ENCODE results near the gene UBALD2. TPM values are rescaled to one million over a fixed set of nuclear protein-coding genes. Genes with fewer than 3 reads are reported as not detected.

The UBALD2 gene
- total RNA-seq, 1 experiment from 2014 or later, result 30.3 TPM

DNA sequence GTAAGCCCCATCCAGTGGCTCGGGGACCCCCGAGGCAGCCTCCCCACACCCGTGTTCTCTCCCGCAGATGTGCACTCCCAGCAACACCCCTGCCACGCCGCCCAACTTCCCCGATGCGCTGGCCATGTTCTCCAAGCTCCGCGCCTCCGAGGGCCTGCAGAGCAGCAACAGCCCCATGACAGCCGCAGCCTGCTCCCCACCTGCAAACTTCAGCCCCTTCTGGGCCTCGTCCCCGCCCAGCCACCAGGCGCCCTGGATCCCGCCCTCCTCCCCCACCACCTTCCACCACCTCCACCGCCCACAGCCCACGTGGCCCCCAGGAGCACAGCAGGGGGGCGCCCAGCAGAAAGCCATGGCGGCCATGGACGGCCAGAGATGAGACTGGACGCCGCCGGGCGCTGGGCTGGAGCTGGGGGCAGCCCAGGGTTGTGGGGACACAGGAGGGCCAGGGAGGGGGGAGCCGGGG is 5.0 kb downstream of the UBALD2 start (continued):
- TF ChIP-seq, protein P1, sequence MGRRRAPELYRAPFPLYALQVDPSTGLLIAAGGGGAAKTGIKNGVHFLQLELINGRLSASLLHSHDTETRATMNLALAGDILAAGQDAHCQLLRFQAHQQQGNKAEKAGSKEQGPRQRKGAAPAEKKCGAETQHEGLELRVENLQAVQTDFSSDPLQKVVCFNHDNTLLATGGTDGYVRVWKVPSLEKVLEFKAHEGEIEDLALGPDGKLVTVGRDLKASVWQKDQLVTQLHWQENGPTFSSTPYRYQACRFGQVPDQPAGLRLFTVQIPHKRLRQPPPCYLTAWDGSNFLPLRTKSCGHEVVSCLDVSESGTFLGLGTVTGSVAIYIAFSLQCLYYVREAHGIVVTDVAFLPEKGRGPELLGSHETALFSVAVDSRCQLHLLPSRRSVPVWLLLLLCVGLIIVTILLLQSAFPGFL (CRISPR knock-in tag; IDR thresholded peaks at IDR 0.05; ENCODE audit: borderline replicate concordance), result no peak
- TF ChIP-seq, protein P2, sequence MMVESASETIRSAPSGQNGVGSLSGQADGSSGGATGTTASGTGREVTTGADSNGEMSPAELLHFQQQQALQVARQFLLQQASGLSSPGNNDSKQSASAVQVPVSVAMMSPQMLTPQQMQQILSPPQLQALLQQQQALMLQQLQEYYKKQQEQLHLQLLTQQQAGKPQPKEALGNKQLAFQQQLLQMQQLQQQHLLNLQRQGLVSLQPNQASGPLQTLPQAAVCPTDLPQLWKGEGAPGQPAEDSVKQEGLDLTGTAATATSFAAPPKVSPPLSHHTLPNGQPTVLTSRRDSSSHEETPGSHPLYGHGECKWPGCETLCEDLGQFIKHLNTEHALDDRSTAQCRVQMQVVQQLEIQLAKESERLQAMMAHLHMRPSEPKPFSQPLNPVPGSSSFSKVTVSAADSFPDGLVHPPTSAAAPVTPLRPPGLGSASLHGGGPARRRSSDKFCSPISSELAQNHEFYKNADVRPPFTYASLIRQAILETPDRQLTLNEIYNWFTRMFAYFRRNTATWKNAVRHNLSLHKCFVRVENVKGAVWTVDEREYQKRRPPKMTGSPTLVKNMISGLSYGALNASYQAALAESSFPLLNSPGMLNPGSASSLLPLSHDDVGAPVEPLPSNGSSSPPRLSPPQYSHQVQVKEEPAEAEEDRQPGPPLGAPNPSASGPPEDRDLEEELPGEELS (CRISPR knock-in tag; IDR thresholded peaks at IDR 0.05), result no peak
- TF ChIP-seq, protein P3, sequence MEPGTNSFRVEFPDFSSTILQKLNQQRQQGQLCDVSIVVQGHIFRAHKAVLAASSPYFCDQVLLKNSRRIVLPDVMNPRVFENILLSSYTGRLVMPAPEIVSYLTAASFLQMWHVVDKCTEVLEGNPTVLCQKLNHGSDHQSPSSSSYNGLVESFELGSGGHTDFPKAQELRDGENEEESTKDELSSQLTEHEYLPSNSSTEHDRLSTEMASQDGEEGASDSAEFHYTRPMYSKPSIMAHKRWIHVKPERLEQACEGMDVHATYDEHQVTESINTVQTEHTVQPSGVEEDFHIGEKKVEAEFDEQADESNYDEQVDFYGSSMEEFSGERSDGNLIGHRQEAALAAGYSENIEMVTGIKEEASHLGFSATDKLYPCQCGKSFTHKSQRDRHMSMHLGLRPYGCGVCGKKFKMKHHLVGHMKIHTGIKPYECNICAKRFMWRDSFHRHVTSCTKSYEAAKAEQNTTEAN (CRISPR knock-in tag; IDR thresholded peaks at IDR 0.05), result no peak
- TF ChIP-seq GRHL2 (CRISPR knock-in tag; IDR thresholded peaks at IDR 0.05; ENCODE audit: insufficient replicate concordance, severe bottlenecking) (no peak), ZNF416 (CRISPR knock-in tag; IDR thresholded peaks at IDR 0.05) (no peak), ZNF121 (CRISPR knock-in tag; IDR thresholded peaks at IDR 0.05) (no peak), ZNF396 (CRISPR knock-in tag; IDR thresholded peaks at IDR 0.05; ENCODE audit: borderline replicate concordance) (no peak)
- TF ChIP-seq, protein P4, sequence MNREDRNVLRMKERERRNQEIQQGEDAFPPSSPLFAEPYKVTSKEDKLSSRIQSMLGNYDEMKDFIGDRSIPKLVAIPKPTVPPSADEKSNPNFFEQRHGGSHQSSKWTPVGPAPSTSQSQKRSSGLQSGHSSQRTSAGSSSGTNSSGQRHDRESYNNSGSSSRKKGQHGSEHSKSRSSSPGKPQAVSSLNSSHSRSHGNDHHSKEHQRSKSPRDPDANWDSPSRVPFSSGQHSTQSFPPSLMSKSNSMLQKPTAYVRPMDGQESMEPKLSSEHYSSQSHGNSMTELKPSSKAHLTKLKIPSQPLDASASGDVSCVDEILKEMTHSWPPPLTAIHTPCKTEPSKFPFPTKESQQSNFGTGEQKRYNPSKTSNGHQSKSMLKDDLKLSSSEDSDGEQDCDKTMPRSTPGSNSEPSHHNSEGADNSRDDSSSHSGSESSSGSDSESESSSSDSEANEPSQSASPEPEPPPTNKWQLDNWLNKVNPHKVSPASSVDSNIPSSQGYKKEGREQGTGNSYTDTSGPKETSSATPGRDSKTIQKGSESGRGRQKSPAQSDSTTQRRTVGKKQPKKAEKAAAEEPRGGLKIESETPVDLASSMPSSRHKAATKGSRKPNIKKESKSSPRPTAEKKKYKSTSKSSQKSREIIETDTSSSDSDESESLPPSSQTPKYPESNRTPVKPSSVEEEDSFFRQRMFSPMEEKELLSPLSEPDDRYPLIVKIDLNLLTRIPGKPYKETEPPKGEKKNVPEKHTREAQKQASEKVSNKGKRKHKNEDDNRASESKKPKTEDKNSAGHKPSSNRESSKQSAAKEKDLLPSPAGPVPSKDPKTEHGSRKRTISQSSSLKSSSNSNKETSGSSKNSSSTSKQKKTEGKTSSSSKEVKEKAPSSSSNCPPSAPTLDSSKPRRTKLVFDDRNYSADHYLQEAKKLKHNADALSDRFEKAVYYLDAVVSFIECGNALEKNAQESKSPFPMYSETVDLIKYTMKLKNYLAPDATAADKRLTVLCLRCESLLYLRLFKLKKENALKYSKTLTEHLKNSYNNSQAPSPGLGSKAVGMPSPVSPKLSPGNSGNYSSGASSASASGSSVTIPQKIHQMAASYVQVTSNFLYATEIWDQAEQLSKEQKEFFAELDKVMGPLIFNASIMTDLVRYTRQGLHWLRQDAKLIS (CRISPR knock-in tag; IDR thresholded peaks at IDR 0.05; ENCODE audit: borderline replicate concordance), result no peak
- TF ChIP-seq, protein P5, sequence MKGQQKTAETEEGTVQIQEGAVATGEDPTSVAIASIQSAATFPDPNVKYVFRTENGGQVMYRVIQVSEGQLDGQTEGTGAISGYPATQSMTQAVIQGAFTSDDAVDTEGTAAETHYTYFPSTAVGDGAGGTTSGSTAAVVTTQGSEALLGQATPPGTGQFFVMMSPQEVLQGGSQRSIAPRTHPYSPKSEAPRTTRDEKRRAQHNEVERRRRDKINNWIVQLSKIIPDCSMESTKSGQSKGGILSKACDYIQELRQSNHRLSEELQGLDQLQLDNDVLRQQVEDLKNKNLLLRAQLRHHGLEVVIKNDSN (CRISPR knock-in tag; IDR thresholded peaks at IDR 0.05), result no peak

DNA sequence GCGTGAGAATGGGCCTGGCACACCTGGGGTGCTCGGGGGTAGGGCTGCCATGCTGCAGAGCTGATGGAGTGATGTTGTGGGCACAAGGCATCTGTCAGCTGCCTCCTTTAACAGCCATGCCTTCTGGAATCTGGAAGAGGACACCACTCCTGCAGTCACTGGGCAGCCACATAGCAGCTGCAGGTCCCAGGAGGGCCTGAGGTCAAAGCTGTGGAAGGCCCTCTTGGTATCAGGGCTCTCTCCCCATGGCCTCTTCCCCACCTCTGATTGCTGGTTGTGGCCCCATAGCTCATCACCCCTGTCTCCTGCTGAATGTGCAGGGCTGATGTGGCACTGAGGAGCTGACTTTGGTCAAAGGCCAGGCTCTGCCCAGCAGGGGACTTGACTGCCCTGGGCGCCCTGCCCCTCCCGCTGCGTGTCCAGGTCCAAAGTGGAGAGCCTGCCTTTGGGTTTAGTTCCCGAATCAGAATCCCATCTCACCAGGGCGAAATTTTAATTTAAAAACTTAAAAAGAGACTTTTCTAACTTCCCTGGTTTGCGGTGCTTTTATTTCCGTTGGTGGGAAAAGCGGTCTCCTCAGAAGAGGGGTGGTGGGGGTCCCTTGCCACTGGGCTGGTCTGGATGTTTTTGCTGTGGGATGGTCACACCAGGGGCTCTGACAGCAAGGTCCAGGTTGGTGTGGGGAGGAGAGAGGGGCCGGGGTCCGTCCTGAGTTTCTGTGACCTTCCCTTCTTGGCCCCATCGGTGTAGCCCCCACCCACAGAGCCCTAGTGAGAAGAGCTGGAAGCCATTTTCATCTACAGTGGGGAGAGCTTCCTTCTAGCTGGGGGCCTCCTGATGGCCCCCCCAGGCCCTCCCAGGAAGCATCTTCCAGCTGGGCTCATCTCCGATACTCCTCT is 5.9 kb downstream of the UBALD2 start:
- Mint-ChIP-seq H3K4me3 (no peak overlapping the region), H3K9me3 (no peaks in the 10 kb centered on the region), H3K4me1 (peaks cover 34% of the 10 kb centered on the region), H3K27ac (no peak overlapping the region), H3K36me3 (peaks cover 7% of the 10 kb centered on the region; the same call in 1 of the 2 replicates), H3K27me3 (ENCODE audit: low read depth) (no peaks in the 10 kb centered on the region)
- DNase-seq (ENCODE audit: low spot score), result no peak
- CTCF ChIA-PET, result interaction anchor here (0.7 to 6.3 kb wide), 6 partner anchors 9 to 257 kb away, joined by 3 to 58 read pairs (median 6); no protein-coding TSS in a partner anchor
- POLR2A ChIA-PET, result no interaction called here
- ATAC-seq, result no peak
- TF ChIP-seq SOX15 (CRISPR knock-in tag; IDR thresholded peaks at IDR 0.05) (no peak), GTF2I (CRISPR knock-in tag; conservative IDR thresholded peaks at IDR 0.05) (no peak), SMAD3 (CRISPR knock-in tag; IDR thresholded peaks at IDR 0.05; ENCODE audit: borderline replicate concordance) (no peak)
- TF ChIP-seq, protein P6, sequence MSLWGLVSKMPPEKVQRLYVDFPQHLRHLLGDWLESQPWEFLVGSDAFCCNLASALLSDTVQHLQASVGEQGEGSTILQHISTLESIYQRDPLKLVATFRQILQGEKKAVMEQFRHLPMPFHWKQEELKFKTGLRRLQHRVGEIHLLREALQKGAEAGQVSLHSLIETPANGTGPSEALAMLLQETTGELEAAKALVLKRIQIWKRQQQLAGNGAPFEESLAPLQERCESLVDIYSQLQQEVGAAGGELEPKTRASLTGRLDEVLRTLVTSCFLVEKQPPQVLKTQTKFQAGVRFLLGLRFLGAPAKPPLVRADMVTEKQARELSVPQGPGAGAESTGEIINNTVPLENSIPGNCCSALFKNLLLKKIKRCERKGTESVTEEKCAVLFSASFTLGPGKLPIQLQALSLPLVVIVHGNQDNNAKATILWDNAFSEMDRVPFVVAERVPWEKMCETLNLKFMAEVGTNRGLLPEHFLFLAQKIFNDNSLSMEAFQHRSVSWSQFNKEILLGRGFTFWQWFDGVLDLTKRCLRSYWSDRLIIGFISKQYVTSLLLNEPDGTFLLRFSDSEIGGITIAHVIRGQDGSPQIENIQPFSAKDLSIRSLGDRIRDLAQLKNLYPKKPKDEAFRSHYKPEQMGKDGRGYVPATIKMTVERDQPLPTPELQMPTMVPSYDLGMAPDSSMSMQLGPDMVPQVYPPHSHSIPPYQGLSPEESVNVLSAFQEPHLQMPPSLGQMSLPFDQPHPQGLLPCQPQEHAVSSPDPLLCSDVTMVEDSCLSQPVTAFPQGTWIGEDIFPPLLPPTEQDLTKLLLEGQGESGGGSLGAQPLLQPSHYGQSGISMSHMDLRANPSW (CRISPR knock-in tag; conservative IDR thresholded peaks at IDR 0.05; ENCODE audit: low read depth), result no peak
- TF ChIP-seq, protein P7, sequence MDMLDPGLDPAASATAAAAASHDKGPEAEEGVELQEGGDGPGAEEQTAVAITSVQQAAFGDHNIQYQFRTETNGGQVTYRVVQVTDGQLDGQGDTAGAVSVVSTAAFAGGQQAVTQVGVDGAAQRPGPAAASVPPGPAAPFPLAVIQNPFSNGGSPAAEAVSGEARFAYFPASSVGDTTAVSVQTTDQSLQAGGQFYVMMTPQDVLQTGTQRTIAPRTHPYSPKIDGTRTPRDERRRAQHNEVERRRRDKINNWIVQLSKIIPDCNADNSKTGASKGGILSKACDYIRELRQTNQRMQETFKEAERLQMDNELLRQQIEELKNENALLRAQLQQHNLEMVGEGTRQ (CRISPR knock-in tag; IDR thresholded peaks at IDR 0.05), result no peak
- TF ChIP-seq, protein P8, sequence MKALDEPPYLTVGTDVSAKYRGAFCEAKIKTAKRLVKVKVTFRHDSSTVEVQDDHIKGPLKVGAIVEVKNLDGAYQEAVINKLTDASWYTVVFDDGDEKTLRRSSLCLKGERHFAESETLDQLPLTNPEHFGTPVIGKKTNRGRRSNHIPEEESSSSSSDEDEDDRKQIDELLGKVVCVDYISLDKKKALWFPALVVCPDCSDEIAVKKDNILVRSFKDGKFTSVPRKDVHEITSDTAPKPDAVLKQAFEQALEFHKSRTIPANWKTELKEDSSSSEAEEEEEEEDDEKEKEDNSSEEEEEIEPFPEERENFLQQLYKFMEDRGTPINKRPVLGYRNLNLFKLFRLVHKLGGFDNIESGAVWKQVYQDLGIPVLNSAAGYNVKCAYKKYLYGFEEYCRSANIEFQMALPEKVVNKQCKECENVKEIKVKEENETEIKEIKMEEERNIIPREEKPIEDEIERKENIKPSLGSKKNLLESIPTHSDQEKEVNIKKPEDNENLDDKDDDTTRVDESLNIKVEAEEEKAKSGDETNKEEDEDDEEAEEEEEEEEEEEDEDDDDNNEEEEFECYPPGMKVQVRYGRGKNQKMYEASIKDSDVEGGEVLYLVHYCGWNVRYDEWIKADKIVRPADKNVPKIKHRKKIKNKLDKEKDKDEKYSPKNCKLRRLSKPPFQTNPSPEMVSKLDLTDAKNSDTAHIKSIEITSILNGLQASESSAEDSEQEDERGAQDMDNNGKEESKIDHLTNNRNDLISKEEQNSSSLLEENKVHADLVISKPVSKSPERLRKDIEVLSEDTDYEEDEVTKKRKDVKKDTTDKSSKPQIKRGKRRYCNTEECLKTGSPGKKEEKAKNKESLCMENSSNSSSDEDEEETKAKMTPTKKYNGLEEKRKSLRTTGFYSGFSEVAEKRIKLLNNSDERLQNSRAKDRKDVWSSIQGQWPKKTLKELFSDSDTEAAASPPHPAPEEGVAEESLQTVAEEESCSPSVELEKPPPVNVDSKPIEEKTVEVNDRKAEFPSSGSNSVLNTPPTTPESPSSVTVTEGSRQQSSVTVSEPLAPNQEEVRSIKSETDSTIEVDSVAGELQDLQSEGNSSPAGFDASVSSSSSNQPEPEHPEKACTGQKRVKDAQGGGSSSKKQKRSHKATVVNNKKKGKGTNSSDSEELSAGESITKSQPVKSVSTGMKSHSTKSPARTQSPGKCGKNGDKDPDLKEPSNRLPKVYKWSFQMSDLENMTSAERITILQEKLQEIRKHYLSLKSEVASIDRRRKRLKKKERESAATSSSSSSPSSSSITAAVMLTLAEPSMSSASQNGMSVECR (CRISPR knock-in tag; IDR thresholded peaks at IDR 0.05; ENCODE audit: borderline replicate concordance), result no peak
